ENCODE results near the gene VSIR. TPM values are rescaled to one million over a fixed set of nuclear protein-coding genes. Genes with fewer than 3 reads are reported as not detected.
A peak's percentile ranks its signal among the peaks of the same experiment; 100 is the strongest.

The VSIR gene
- total RNA-seq, 1 donor from 2014 or later = 2.9 TPM

DNA sequence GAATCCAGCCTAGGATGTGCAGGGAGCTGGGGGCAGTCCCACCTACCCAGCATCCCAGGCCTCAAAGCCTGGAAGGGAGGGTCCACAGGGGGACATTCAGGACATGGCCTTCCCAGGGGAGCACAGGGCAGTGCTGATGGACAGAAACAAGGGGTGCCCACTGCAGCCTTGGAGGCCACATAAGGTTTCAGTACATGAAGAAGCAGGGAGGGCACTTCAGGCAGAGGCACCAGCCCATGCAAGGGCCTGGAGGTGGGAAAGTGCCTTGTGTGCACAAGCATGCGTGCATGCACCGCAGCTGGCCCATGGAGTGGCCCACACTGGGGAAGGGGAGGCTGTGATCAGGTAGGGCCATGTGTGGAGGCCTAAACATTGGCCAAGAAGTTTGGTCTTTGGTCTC is 62.8 kb downstream of the VSIR start:
- Histone ChIP-seq H3K79me2 (ENCODE audit: insufficient read depth, low read length) (no peaks in the 10 kb centered on the region), H3K9me3 (ENCODE audit: insufficient read depth, low read depth, low read length) (no peaks in the 10 kb centered on the region), H3K27me3 (ENCODE audit: insufficient read depth, low read length) (peaks cover 8% of the 10 kb centered on the region), H3K4me2 (ENCODE audit: low read length) (no peak overlapping the region), H3K4me3 (ENCODE audit: insufficient read depth, low read depth, low read length) (no peak overlapping the region), H2AFZ (ENCODE audit: low read depth, low read length) (no peak overlapping the region), H3K4me1 (ENCODE audit: insufficient read depth, low read length) (peaks cover 7% of the 10 kb centered on the region), H3K36me3 (ENCODE audit: insufficient read depth, low read length) (no peaks in the 10 kb centered on the region), H3K27ac (ENCODE audit: low read depth, low read length) (no peak overlapping the region), H3K9ac (ENCODE audit: low read length) (no peak overlapping the region), H4K20me1 (ENCODE audit: insufficient read depth, low read length) (no peaks in the 10 kb centered on the region)
- Mint-ChIP-seq H3K4me1 (ENCODE audit: low read depth, unreplicated experiment) (peaks cover 6% of the 10 kb centered on the region), H3K27ac (ENCODE audit: unreplicated experiment) (no peak overlapping the region), H3K4me3 (ENCODE audit: unreplicated experiment) (no peak overlapping the region), H3K36me3 (ENCODE audit: low read depth, unreplicated experiment) (no peaks in the 10 kb centered on the region), H3K27me3 (ENCODE audit: low read depth, unreplicated experiment) (peaks cover 38% of the 10 kb centered on the region), H3K9me3 (ENCODE audit: unreplicated experiment) (peaks cover 2% of the 10 kb centered on the region)
- DNase-seq (ENCODE audit: low read depth) = no peak
- TF ChIP-seq, protein P1, sequence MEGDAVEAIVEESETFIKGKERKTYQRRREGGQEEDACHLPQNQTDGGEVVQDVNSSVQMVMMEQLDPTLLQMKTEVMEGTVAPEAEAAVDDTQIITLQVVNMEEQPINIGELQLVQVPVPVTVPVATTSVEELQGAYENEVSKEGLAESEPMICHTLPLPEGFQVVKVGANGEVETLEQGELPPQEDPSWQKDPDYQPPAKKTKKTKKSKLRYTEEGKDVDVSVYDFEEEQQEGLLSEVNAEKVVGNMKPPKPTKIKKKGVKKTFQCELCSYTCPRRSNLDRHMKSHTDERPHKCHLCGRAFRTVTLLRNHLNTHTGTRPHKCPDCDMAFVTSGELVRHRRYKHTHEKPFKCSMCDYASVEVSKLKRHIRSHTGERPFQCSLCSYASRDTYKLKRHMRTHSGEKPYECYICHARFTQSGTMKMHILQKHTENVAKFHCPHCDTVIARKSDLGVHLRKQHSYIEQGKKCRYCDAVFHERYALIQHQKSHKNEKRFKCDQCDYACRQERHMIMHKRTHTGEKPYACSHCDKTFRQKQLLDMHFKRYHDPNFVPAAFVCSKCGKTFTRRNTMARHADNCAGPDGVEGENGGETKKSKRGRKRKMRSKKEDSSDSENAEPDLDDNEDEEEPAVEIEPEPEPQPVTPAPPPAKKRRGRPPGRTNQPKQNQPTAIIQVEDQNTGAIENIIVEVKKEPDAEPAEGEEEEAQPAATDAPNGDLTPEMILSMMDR (IDR thresholded peaks at IDR 0.05; ENCODE audit: insufficient read depth, low read depth, low read length) = no peak
- no peak for TF ChIP-seq EZH2 (IDR thresholded peaks at IDR 0.05; ENCODE audit: insufficient read depth, low read length)
- no peak for FAIRE-seq

DNA sequence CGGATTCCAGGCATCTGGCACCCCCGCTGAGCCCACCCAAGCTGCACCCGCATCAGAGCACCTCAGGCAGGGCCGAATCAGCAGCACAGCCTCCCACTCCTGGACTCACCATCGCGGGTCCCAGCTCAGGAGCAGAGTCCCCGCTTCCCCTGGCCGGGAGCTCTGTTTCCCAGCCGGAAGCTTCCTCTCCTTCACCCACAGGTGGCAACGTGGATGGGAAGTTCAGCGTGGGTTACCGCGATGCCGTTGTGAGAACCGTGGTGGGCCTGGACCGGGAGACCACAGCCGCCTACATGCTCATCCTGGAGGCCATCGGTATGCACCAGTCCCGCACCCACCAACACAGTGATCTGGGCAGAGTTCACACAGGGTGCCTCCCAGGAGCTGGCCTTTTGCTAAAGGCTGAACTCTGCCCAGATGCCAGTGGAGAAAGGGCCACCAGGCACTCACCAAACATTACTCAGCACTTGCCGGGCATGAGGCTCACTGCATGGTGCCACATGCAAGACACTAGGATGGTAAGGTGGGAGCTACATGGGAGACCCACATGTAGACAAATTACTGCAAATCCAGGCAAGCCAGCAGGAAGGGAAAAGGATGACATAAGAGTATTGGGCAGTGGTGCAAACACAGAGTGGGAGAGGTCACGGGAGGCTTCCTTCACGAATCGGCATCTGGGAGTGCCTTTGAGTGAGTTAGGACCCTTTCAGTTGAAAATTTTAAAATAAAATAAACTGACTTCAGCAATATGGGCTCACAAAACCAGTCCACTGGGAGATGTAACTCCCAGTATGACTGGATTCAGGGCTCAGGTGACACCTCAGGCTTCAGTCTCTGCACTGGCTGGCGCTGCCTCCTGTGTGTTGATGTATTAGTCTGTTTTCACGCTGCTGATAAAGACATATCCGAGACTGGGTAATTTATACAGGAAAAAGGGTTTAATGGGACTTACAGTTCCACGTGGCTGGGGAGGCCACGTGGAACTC is 64.1 kb downstream of the VSIR start:
- Histone ChIP-seq H3K4me3 (ENCODE audit: insufficient read depth, low read depth, low read length) (no peak overlapping the region), H3K36me3 (ENCODE audit: insufficient read depth, low read length) (no peaks in the 10 kb centered on the region), H3K27ac (ENCODE audit: low read depth, low read length) (no peak overlapping the region), H3K27me3 (ENCODE audit: insufficient read depth, low read length) (peaks cover 8% of the 10 kb centered on the region), H3K79me2 (ENCODE audit: insufficient read depth, low read length) (no peaks in the 10 kb centered on the region), H3K9ac (ENCODE audit: low read length) (no peak overlapping the region), H3K9me3 (ENCODE audit: insufficient read depth, low read depth, low read length) (no peaks in the 10 kb centered on the region), H3K4me2 (ENCODE audit: low read length) (no peak overlapping the region), H2AFZ (ENCODE audit: low read depth, low read length) (no peak overlapping the region), H4K20me1 (ENCODE audit: insufficient read depth, low read length) (no peaks in the 10 kb centered on the region), H3K4me1 (ENCODE audit: insufficient read depth, low read length) (peaks cover 7% of the 10 kb centered on the region)
- no peak overlapping the region for H3K27ac Mint-ChIP-seq (ENCODE audit: unreplicated experiment)
- FAIRE-seq = no peak
- H3K9me3 Mint-ChIP-seq (ENCODE audit: unreplicated experiment) = peaks cover 2% of the 10 kb centered on the region
- no peak for DNase-seq (ENCODE audit: low read depth)
- TF ChIP-seq, protein P1 (IDR thresholded peaks at IDR 0.05; ENCODE audit: insufficient read depth, low read depth, low read length) = no peak
- no peak for TF ChIP-seq EZH2 (IDR thresholded peaks at IDR 0.05; ENCODE audit: insufficient read depth, low read length)
- H3K27me3 Mint-ChIP-seq (ENCODE audit: low read depth, unreplicated experiment) = peaks cover 38% of the 10 kb centered on the region
- H3K4me1 Mint-ChIP-seq (ENCODE audit: low read depth, unreplicated experiment) = peaks cover 5% of the 10 kb centered on the region
- H3K36me3 Mint-ChIP-seq (ENCODE audit: low read depth, unreplicated experiment) = no peaks in the 10 kb centered on the region
- H3K4me3 Mint-ChIP-seq (ENCODE audit: unreplicated experiment) = no peak overlapping the region

DNA sequence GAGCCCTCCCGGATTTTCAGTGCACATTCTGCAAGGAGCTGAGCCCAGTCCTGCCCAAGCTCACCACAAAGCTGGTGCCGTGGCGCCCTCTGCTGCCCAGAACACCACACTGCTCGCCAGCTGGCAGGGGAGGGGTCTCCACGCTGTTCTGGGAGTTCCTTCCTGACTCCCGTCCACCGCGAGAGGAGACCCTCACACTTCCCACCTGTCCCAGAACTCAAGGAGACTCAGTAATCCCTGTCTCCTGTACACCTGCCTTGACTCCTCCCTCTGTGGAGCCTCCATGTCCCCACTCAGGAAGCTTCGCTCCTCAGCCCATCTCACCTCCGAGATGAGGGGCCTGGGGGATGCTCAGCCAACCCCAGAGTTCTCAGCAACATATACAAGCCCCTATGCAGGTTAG is 65.0 kb downstream of the VSIR start:
- no peak for FAIRE-seq
- no peaks in the 10 kb centered on the region for H3K4me1 Mint-ChIP-seq (ENCODE audit: low read depth, unreplicated experiment)
- Histone ChIP-seq H2AFZ (ENCODE audit: low read depth, low read length) (no peak overlapping the region), H3K36me3 (ENCODE audit: insufficient read depth, low read length) (no peaks in the 10 kb centered on the region), H3K27ac (ENCODE audit: low read depth, low read length) (no peak overlapping the region), H3K9ac (ENCODE audit: low read length) (no peak overlapping the region), H3K4me3 (ENCODE audit: insufficient read depth, low read depth, low read length) (no peak overlapping the region), H3K4me1 (ENCODE audit: insufficient read depth, low read length) (peaks cover 3% of the 10 kb centered on the region), H3K79me2 (ENCODE audit: insufficient read depth, low read length) (no peaks in the 10 kb centered on the region), H3K9me3 (ENCODE audit: insufficient read depth, low read depth, low read length) (no peaks in the 10 kb centered on the region), H3K4me2 (ENCODE audit: low read length) (no peak overlapping the region), H3K27me3 (ENCODE audit: insufficient read depth, low read length) (peaks cover 8% of the 10 kb centered on the region), H4K20me1 (ENCODE audit: insufficient read depth, low read length) (no peaks in the 10 kb centered on the region)
- peaks cover 36% of the 10 kb centered on the region for H3K27me3 Mint-ChIP-seq (ENCODE audit: low read depth, unreplicated experiment)
- no peak overlapping the region for H3K4me3 Mint-ChIP-seq (ENCODE audit: unreplicated experiment)
- no peaks in the 10 kb centered on the region for H3K9me3 Mint-ChIP-seq (ENCODE audit: unreplicated experiment)
- TF ChIP-seq, protein P1 (IDR thresholded peaks at IDR 0.05; ENCODE audit: insufficient read depth, low read depth, low read length) = peak; percentile 62
- TF ChIP-seq EZH2 (IDR thresholded peaks at IDR 0.05; ENCODE audit: insufficient read depth, low read length) = no peak
- no peaks in the 10 kb centered on the region for H3K36me3 Mint-ChIP-seq (ENCODE audit: low read depth, unreplicated experiment)
- no peak for DNase-seq (ENCODE audit: low read depth)
- no peak overlapping the region for H3K27ac Mint-ChIP-seq (ENCODE audit: unreplicated experiment)

Data from astrocyte (in vitro differentiated cells and primary cell).